ENCODE results near the gene FGGY. TPM values are rescaled to one million over a fixed set of nuclear protein-coding genes. Genes with fewer than 3 reads are reported as not detected.

Gene FGGY
- total RNA-seq, 2 experiments from 2014 or later = 11.9 to 13.6 TPM

DNA sequence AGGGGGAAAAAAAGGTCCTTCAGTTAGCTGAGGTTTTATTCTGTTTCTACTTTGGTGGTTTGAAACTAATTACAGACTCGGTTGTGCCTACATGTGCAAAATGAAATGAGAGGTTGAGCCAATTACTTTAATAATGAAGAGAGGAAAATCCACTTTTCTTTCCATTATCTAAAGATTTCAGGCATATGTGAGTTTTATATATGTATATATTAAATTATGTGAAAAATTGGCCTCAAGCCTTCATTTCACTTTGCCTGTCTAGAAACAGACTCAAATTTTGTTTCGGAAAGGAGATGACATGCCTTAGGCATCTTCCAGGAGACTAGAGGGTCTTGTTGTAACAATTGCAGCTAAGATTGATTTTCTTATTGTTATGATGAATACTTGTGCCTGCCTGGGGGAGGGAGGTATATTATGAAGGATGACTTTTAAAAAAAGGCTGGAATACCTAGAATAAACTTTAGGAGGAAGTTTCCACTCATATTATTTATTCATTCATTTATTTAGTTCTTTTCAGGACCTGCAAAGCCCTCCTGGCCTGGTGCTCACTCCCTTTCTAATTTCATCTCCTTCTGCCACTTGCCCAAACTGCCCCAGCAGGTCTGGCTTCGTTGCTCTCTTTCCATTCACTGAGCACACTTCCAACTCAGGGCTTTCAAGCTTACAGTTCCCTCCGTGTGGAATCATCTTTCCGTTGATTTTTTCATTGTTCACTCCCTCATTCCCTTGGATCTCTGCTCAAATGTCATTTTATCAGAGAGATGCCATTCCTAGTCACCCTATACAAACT is 423.6 kb downstream of the FGGY start:
- ChIA-PET CTCF (interaction anchor here (0.7 kb wide), 1 partner anchor 40 kb away, joined by 3 read pairs; no protein-coding TSS in a partner anchor), POLR2A (interaction anchor here (1.0 kb wide), 1 partner anchor 13 kb away, joined by 3 read pairs; no protein-coding TSS in a partner anchor)
- intact Hi-C loops (cut with micrococcal nuclease) = no loop called here
- no peak for ATAC-seq
- no peaks in the 10 kb centered on the region for H3K4me1 Mint-ChIP-seq (ENCODE audit: low read depth)
- H3K9me3 Mint-ChIP-seq = peaks cover 2% of the 10 kb centered on the region
- H3K36me3 Mint-ChIP-seq (ENCODE audit: low read depth) = peaks cover 4% of the 10 kb centered on the region
- H3K4me3 Mint-ChIP-seq = no peak overlapping the region
- H3K27me3 Mint-ChIP-seq = no peaks in the 10 kb centered on the region
- TF ChIP-seq, protein P1, sequence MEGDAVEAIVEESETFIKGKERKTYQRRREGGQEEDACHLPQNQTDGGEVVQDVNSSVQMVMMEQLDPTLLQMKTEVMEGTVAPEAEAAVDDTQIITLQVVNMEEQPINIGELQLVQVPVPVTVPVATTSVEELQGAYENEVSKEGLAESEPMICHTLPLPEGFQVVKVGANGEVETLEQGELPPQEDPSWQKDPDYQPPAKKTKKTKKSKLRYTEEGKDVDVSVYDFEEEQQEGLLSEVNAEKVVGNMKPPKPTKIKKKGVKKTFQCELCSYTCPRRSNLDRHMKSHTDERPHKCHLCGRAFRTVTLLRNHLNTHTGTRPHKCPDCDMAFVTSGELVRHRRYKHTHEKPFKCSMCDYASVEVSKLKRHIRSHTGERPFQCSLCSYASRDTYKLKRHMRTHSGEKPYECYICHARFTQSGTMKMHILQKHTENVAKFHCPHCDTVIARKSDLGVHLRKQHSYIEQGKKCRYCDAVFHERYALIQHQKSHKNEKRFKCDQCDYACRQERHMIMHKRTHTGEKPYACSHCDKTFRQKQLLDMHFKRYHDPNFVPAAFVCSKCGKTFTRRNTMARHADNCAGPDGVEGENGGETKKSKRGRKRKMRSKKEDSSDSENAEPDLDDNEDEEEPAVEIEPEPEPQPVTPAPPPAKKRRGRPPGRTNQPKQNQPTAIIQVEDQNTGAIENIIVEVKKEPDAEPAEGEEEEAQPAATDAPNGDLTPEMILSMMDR (IDR thresholded peaks at IDR 0.05) = no peak
- no peak for DNase-seq
- H3K27ac Mint-ChIP-seq = no peak overlapping the region

DNA sequence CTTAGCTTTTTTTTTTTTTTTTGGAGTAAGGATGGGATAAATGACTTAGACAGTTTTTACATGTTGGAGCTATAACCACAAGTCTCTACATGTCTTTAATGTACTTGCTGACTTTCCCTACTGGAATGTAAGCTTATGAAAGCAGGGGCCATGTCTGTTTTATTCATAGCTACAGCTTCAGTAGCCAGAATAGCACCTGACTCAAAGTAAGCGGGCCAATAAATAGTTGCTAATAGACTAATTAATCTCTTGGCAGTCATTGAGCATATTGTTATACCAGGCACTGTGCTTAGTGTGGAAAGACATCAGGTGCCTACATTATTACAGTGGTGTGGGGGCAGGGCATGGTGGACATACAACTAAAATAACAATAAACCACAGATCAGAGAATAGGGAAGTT is 433.4 kb downstream of the FGGY start:
- TF ChIP-seq, protein P1 (IDR thresholded peaks at IDR 0.05) = no peak
- Mint-ChIP-seq H3K27me3 (no peaks in the 10 kb centered on the region), H3K9me3 (no peaks in the 10 kb centered on the region), H3K4me3 (no peak overlapping the region), H3K4me1 (ENCODE audit: low read depth) (peaks cover 15% of the 10 kb centered on the region), H3K27ac (no peak overlapping the region), H3K36me3 (ENCODE audit: low read depth) (no peaks in the 10 kb centered on the region)
- intact Hi-C loops (cut with micrococcal nuclease) = no loop called here
- ChIA-PET POLR2A (no interaction called here), CTCF (no interaction called here)
- DNase-seq (no peak), ATAC-seq (no peak)

DNA sequence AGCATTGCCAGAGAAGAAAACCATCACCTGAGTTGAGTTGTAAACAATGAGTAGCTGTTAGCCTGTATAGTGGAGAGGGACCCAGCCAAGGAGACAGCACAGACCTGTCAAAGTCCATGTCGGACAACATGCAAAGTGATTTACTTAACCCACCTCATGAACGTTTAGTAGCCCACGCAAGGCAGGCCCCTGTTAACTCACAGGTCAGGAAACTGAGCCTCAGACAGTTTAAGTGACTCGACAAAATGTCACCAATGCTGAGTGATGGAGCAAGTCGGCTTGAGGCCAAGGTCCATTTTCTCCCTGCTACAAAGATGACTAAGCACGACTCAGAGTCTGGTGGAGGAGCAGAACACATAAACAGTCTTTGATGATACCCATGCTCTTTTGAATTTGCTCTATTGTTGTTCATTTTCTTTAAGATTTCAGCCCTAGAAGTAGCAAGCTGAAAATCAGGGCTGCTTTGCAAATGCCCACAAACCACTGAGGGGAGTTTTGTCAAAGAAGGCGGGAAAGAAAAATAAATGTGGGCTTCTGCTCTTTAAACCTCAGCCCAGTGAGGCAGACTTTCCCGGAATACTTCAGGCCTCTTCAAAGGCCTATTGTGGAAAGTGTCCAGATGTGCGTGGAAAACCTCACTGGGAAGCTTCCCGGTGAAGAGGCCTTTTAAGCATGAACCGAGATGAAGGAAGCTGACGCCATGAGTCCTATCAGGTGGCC is 434.0 kb downstream of the FGGY start:
- peak; percentile 33 for DNase-seq
- no peaks in the 10 kb centered on the region for H3K27me3 Mint-ChIP-seq
- peaks cover 2% of the 10 kb centered on the region for H3K9me3 Mint-ChIP-seq
- intact Hi-C loops (cut with micrococcal nuclease) = no loop called here
- ChIA-PET CTCF (interaction anchor here (1.8 kb wide), 1 partner anchor 31 kb away, joined by 5 read pairs; no protein-coding TSS in a partner anchor), POLR2A (no interaction called here)
- H3K4me1 Mint-ChIP-seq (ENCODE audit: low read depth) = peaks cover 15% of the 10 kb centered on the region
- TF ChIP-seq, protein P1 (IDR thresholded peaks at IDR 0.05) = no peak
- peak; percentile 62 for ATAC-seq
- H3K4me3 Mint-ChIP-seq = no peak overlapping the region
- H3K36me3 Mint-ChIP-seq (ENCODE audit: low read depth) = peaks cover 3% of the 10 kb centered on the region
- H3K27ac Mint-ChIP-seq = no peak overlapping the region

DNA sequence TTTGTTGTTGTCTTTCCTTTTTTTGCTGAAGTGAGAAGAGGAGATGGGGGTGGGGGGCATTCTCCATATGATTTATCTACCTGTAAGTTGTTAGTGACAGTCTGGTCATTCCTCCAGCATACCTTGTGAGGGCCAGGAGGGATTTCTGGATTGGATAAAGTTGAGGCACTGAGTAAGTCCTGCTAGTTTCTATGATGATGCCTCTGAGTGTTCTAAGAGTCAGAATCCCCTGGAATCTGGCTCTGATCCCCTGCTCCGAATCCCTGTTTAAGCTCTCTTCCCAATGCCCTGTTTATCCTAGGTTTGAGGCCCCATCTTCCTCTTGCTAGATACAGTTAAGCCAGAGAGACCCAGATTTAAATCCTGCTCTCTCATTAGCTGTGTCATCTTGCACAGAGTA is 434.7 kb downstream of the FGGY start:
- TF ChIP-seq, protein P1 (IDR thresholded peaks at IDR 0.05) = no peak
- Mint-ChIP-seq H3K27me3 (no peaks in the 10 kb centered on the region), H3K4me3 (no peak overlapping the region), H3K9me3 (peaks cover 9% of the 10 kb centered on the region), H3K27ac (peak overlapping the region; percentile 16), H3K36me3 (ENCODE audit: low read depth) (peaks cover 9% of the 10 kb centered on the region), H3K4me1 (ENCODE audit: low read depth) (peaks cover 15% of the 10 kb centered on the region)
- ChIA-PET POLR2A (no interaction called here), CTCF (interaction anchor here (1.8 kb wide), 1 partner anchor 32 kb away, joined by 5 read pairs; no protein-coding TSS in a partner anchor)
- no peak for DNase-seq
- intact Hi-C loops (cut with micrococcal nuclease) = no loop called here
- ATAC-seq = no peak
